GM21360 (cell line): ENCODE data around the gene CDH4.
"Not testable (repeated sequence)": the region's sequence is repeated elsewhere in the genome, so short reads cannot be mapped to it uniquely, and the experiment has no call there.

ENCODE experiments used
- ATAC-seq: cut with Tn5 transposase; IDR thresholded peaks from one replicate; pipeline ENCODE4 v1.9.1; 2021; ENCODE audit warnings: mild to moderate bottlenecking, moderate library complexity; ENCODE audit not compliant: unreplicated experiment

The CDH4 gene

DNA sequence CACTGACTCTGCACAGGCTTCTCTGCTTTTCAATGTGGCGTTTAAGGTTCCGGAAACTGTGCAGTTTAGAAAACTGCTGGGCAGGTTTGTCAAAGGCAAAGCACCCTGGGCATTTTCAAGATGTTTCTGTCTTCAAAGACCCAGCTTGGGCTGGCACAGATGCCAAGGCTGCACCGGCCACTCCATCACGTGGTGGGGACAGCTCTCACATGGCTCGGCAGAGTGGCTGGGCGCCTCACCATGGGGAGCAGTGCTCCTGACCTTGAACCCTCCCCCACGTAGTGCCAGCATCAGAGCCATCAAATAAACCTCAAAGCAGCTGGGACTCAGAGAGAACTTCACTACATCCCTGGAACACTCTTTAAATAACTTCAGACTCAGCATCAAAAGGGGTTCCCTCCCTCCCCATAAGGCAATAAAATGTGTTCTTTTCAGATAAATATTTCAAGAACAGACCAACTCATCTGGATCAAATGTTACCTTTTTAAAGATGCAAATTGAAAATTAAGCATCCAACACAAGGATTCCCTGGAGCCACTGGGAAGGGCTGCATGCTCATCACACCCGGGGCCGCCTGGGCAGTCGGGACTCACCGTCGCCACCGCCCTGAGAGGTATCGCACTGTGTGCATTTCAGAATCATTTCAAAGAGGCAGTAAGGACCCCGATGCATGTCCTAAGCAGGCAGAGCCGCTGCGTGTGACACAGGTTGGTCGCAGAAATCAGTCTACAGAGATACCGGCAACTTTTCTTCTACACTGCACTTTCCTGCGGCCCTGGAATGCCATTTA is 157.1 kb downstream of the CDH4 start:
- no peak for ATAC-seq

- ATAC-seq = no peak
These were observed 159.7 kb downstream of the CDH4 start for GRCh38 chr20:61411743-61412142.

DNA sequence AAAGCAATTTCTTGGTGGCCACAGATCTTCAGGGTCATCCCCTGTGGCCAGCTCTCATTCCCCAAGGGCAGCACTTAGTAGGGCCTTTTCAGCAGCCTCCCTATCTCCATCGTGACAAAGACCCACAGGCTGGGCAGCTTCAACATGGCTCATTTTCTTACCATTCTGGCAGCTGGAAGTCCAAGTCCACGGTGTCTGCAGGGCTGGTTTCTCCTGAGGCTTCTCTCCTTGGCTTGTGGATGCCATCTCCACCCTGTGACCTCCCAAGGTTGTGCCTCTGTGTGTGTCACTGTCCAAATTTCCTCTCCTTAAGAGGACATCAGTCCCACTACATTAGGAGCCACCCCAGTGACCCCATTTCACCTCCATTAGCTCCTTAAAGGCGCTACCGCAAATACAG is 161.7 kb downstream of the CDH4 start:
- no peak for ATAC-seq

DNA sequence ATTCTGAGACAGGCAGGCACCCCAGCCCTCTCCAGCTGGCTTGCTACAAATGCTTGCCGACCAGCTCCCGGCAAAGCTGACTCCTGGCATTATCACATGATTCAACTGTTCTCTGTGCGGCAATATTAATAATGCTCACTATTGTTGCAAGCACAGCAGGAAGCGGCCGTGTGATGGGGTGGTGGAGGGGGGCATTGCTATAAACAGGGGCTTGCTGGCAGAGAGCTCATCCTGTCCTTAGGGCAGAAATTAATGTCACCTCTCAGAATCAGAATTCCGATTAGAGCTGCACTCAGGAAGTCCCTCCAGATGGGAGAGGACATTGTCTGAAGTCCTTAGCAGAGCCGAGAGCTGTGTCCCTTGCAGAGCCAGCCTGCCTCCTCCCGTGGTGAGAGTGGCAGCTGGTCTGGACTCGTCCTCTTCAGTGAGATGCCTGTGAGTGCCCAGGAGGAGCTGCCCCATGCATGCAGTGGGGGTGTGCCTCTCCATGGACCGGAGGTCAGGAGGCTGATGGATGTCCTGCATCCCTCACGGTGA is 162.5 kb downstream of the CDH4 start:
- no peak for ATAC-seq

GRCh38 chr20:61416546-61416945 is 164.5 kb downstream of the CDH4 start:
- no peak for ATAC-seq

GRCh38 chr20:61417221-61417941 is 165.3 kb downstream of the CDH4 start:
- no peak for ATAC-seq

- no peak for ATAC-seq
These were observed 166.9 kb downstream of the CDH4 start for GRCh38 chr20:61419010-61419409.

DNA sequence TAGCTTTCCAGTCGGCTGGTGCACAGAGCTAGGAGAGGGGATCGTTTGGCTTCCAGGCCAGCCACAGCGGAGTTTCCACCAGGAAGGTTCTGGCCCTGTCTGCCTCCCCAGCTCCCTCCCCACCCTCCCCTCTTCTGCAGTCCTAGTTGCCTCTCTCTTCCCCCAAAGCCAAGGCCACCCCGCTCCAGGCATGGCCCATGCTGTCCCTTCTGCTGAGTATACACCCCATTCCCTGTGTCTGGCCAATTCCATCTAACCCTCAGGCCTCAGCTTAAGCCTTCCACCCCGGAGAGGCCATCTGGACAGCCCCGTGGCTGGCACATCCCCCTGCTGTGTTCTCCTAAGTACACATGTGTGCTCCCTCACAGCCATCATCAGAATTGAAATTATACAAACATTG is 167.4 kb downstream of the CDH4 start:
- no peak for ATAC-seq

- no peak for ATAC-seq
These were observed 168.0 kb downstream of the CDH4 start for GRCh38 chr20:61420056-61420455.

- no peak for ATAC-seq
These were observed 168.7 kb downstream of the CDH4 start for GRCh38 chr20:61420781-61421180.

GRCh38 chr20:61422636-61423425 is 170.8 kb downstream of the CDH4 start:
- ATAC-seq = no peak

DNA sequence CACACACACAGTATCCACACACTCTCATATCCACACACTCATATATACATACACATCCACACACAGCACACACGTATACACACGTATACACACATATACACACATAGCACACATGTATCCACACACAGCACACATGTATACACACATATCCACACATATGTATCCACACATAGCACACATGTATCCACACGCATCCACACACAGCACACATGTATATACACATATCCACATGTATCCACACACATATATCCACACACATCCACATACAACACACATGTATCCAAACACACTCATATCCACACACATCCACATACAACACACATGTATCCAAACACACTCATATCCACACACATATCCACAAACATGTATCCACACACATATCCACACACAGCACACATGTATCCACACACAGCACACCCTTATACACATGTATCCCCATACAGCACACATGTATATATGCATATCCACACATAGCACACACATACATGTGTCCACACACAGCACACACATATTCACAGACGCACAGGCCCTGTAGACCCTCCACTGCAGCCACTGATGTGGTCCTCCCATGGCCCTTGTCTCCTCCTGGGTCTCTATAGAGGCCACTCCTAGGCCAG is 172.1 kb downstream of the CDH4 start:
- ATAC-seq = no peak

- ATAC-seq = no peak
These were observed 172.8 kb downstream of the CDH4 start for GRCh38 chr20:61424628-61425420.

DNA sequence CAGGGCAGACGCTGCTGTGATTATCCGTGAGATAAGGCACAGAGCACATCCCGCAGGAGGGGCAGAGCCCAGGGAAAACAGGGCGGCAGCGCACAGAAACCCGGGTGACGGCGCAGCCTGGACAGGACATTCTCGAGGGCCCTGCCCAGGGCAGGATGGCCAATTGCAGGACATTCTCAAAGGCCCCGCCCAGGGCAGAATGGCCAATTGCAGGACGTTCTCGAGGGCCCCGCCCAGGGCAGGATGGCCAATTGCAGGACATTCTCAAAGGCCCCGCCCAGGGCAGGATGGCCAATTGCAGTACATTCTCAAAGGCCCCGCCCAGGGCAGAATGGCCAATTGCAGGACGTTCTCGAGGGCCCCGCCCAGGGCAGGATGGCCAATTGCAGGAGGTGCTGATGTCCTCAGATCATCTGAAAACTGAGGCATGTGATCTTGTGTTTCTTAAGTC is 173.5 kb downstream of the CDH4 start:
- ATAC-seq = not testable (repeated sequence)

- no peak for ATAC-seq
These were observed 174.3 kb downstream of the CDH4 start for GRCh38 chr20:61426352-61426751.

- no peak for ATAC-seq
These were observed 177.6 kb downstream of the CDH4 start for GRCh38 chr20:61429458-61430227.

GRCh38 chr20:61430228-61430624 is 178.2 kb downstream of the CDH4 start:
- ATAC-seq = no peak

- no peak for ATAC-seq
These were observed 181.1 kb downstream of the CDH4 start for GRCh38 chr20:61433176-61433575.

- no peak for ATAC-seq
These were observed 181.8 kb downstream of the CDH4 start for GRCh38 chr20:61433816-61434215.
